Measurements from ENCODE around the gene ILF2. TPM values are rescaled to one million over a fixed set of nuclear protein-coding genes. Genes with fewer than 3 reads are reported as not detected.

ILF2 gene
- total RNA-seq, 1 donor from 2014 or later: 148 TPM

DNA sequence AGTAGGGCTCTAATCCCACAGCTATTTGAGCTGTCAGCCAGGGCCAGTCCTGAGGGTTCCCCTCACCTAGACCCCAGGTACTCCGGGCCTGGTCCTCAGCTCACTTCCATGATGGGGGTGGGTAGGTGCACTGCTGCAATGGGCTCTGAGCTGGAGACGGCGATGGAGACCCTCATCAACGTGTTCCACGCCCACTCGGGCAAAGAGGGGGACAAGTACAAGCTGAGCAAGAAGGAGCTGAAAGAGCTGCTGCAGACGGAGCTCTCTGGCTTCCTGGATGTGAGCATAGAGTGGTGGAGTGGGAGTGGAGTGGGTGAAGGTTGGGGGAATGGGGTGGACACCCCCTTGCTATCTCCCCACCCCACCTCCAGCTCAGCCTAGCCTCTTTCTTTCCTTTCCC is 40.4 kb downstream of the ILF2 start:
- H3K4me3 ChIP-seq (ENCODE audit: low read length in 3 of 3): peak overlapping the region; percentile 75 to 84 (median 75)
- H3K27ac ChIP-seq (ENCODE audit: low read depth, low read length): peak overlapping the region; percentile 91

DNA sequence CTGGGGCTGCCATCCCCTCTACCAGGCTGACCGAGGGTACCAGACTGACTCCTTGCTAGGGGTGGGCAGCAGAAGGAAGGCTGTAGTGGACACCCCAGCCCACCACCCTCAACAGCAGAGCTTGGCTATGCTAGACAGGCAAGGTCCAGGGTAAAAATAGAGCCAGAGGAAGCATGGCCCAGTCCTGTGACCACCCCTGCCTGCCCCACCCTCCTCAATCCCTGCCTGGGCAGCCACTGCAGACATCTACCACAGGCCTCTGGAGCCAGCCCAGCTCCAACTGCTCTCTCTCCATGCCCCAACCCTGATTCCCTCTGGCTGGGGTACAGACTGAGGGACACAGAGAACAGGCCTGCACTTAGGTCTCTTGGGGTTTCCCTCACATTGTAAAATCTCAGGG is 40.8 kb downstream of the ILF2 start:
- Histone ChIP-seq H3K27ac (ENCODE audit: low read depth, low read length) (peak overlapping the region; percentile 91), H3K4me3 (ENCODE audit: low read length in 3 of 3) (peak overlapping the region; percentile 75 to 88 (median 84))

More for the DNA sequence above, 40.4 kb downstream of the ILF2 start:
- H3K9me3 ChIP-seq (ENCODE audit: control insufficient read depth in 3 of 3, low read length in 3 of 3): no peaks in the 10 kb centered on the region
- peak overlapping the region; percentile 63 to 96 (median 85) for H3K9ac ChIP-seq (ENCODE audit: low read depth in 1 of 3, low read length in 3 of 3)
- no peaks in the 10 kb centered on the region for H3K27me3 ChIP-seq (ENCODE audit: control insufficient read depth in 3 of 3, insufficient read depth in 3 of 3, low read length in 3 of 3)
- peaks cover 2 to 12% (median 6%) of the 10 kb centered on the region in 3 donors for H3K36me3 ChIP-seq (ENCODE audit: control insufficient read depth in 3 of 3, insufficient read depth in 3 of 3, low read length in 3 of 3)
- peaks cover 57 to 73% (median 60%) of the 10 kb centered on the region in 3 donors for H3K4me1 ChIP-seq (ENCODE audit: control insufficient read depth in 3 of 3, insufficient read depth in 3 of 3, low read length in 3 of 3)

DNA sequence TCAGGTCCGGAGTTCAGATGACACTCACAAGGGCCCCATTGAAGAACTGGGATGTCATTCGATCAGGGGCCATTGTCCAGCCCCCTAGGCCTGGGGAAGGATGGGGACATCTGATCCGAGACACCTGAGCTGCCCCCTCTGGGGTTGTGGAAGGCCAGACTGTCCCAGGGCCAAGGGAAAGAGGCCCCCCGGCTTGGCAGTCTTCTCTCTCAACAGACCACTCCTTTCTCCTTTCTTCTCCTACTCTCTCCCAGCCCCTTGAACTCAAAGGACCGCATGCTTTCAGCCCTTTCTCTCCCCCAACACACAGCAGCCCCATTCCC is 41.5 kb downstream of the ILF2 start:
- H3K4me3 ChIP-seq (ENCODE audit: low read length in 3 of 3): peak overlapping the region; percentile 75 to 88 (median 84)
- H3K9ac ChIP-seq (ENCODE audit: low read depth in 1 of 3, low read length in 3 of 3): peak overlapping the region; percentile 83 to 96 (median 85)
- peak overlapping the region; percentile 91 for H3K27ac ChIP-seq (ENCODE audit: low read depth, low read length)
- H3K36me3 ChIP-seq (ENCODE audit: control insufficient read depth in 3 of 3, insufficient read depth in 3 of 3, low read length in 3 of 3): peaks cover 4 to 14% (median 6%) of the 10 kb centered on the region in 3 donors
- H3K9me3 ChIP-seq (ENCODE audit: control insufficient read depth in 3 of 3, low read length in 3 of 3): no peaks in the 10 kb centered on the region
- peaks cover 56 to 70% (median 62%) of the 10 kb centered on the region in 3 donors for H3K4me1 ChIP-seq (ENCODE audit: control insufficient read depth in 3 of 3, insufficient read depth in 3 of 3, low read length in 3 of 3)
- H3K27me3 ChIP-seq (ENCODE audit: control insufficient read depth in 3 of 3, insufficient read depth in 3 of 3, low read length in 3 of 3): no peaks in the 10 kb centered on the region

More for the DNA sequence above, 40.8 kb downstream of the ILF2 start:
- H3K9ac ChIP-seq (ENCODE audit: low read depth in 1 of 3, low read length in 3 of 3): peak overlapping the region; percentile 83 to 96 (median 85)
- no peaks in the 10 kb centered on the region for H3K9me3 ChIP-seq (ENCODE audit: control insufficient read depth in 3 of 3, low read length in 3 of 3)
- no peaks in the 10 kb centered on the region for H3K27me3 ChIP-seq (ENCODE audit: control insufficient read depth in 3 of 3, insufficient read depth in 3 of 3, low read length in 3 of 3)
- peaks cover 4 to 14% (median 6%) of the 10 kb centered on the region in 3 donors for H3K36me3 ChIP-seq (ENCODE audit: control insufficient read depth in 3 of 3, insufficient read depth in 3 of 3, low read length in 3 of 3)
- H3K4me1 ChIP-seq (ENCODE audit: control insufficient read depth in 3 of 3, insufficient read depth in 3 of 3, low read length in 3 of 3): peaks cover 56 to 73% (median 60%) of the 10 kb centered on the region in 3 donors

DNA sequence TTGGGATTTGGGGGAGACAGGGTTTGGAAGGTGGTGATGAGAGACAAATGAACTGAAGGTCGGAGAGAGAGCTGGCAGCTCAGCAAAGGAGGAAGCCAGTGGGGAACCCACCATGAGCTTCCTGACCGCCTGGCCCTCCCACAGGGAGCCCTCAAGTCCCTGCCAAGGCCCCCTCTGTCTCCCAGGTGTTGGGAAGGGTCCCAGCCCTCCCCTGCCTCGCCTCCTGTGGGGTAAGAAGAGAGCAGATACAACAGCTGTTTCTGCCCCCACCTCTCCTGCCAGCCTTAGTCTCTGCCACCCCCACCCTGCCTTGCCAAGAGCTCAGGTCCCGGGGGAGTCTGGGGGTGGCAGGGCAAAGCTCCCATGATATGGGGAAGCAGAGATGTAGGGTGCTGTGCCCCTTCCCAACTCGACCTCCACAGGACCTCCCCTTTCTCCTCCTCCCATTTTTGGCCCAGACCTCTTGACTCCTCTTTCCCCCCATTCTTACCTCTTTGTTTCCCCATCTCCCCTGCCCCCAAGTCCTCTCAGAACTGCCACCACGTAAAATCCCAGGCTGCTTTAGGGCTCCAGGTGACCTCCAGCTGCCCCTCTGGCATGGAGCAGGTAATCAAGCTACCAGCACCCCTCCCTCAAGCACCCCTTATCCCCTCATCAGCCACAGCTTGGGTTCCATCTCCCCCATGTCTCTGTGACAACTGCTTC is 42.0 kb downstream of the ILF2 start:
- H3K9ac ChIP-seq (ENCODE audit: low read depth in 1 of 3, low read length in 3 of 3): peak overlapping the region; percentile 83 to 96 (median 85)
- peaks cover 56 to 69% (median 62%) of the 10 kb centered on the region in 3 donors for H3K4me1 ChIP-seq (ENCODE audit: control insufficient read depth in 3 of 3, insufficient read depth in 3 of 3, low read length in 3 of 3)
- H3K9me3 ChIP-seq (ENCODE audit: control insufficient read depth in 3 of 3, low read length in 3 of 3): no peaks in the 10 kb centered on the region
- peaks cover 4 to 14% (median 8%) of the 10 kb centered on the region in 3 donors for H3K36me3 ChIP-seq (ENCODE audit: control insufficient read depth in 3 of 3, insufficient read depth in 3 of 3, low read length in 3 of 3)
- H3K27ac ChIP-seq (ENCODE audit: low read depth, low read length): peak overlapping the region; percentile 91
- peak overlapping the region; percentile 75 to 88 (median 84) for H3K4me3 ChIP-seq (ENCODE audit: low read length in 3 of 3)
- no peaks in the 10 kb centered on the region for H3K27me3 ChIP-seq (ENCODE audit: control insufficient read depth in 3 of 3, insufficient read depth in 3 of 3, low read length in 3 of 3)

- H3K4me1 ChIP-seq (ENCODE audit: control insufficient read depth in 3 of 3, insufficient read depth in 3 of 3, low read length in 3 of 3): peaks cover 50 to 64% (median 55%) of the 10 kb centered on the region in 3 donors
- peak within 1 kb of the TSS; percentile 88 to 96 (median 92) for H3K9ac ChIP-seq (ENCODE audit: low read depth in 1 of 3, low read length in 3 of 3)
- no peaks in the 10 kb centered on the region for H3K27me3 ChIP-seq (ENCODE audit: control insufficient read depth in 3 of 3, insufficient read depth in 3 of 3, low read length in 3 of 3)
- peak within 1 kb of the TSS; percentile 91 for H3K27ac ChIP-seq (ENCODE audit: low read depth, low read length)
- peaks cover 4 to 15% (median 10%) of the 10 kb centered on the region in 3 donors for H3K36me3 ChIP-seq (ENCODE audit: control insufficient read depth in 3 of 3, insufficient read depth in 3 of 3, low read length in 3 of 3)
- H3K4me3 ChIP-seq (ENCODE audit: low read length in 3 of 3): peak within 1 kb of the TSS; percentile 75 to 88 (median 84)
- H3K9me3 ChIP-seq (ENCODE audit: control insufficient read depth in 3 of 3, low read length in 3 of 3): no peaks in the 10 kb centered on the region
These were observed 42.8 kb downstream of the ILF2 start, which contains the start of gene S100A1 for GRCh38 chr1:153627715-153628626. Gene S100A1, plus strand, starts transcription at chr1:153628434. Its CDS starts 2,088 bp downstream, at chr1:153630522.

DNA sequence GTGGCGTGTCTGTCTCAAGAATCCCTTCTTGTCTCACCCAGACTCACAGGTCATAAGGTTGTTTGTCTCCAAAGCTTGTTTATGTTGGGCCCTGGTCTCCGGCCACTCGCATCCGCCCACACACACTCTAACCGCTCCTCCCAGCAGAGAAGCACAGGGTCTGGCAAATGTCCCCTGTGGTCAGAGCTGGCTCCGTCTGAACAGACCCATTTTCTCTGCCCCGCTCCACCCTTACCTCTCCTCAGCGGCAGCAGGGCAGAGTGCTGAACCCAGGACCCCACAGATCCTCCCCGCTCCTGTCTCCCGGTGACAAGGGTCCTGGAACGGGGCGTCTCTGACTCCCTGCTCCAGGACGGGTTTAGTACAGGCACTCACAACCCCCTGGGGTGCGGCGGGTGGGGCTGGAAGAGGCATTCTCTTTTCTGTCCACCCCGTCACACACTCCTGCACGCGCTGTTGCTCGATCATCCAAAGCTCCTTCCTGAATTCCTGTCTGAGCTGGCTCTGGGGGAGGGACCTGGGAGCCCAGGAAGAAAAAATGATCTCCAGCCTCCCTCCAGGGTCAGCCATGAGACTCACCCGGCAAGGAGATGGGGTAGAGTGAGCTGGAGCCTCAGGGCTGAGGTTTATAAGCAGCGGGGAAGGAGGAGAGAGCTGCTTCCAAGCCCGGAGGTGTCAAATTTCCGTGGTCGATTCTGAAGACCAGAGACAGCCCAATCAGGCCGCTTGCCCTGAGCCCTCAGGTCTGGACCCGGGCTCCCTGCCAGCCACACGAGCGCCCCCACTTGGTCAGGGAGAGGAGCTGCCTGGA is 43.7 kb downstream of the ILF2 start, which contains the start of gene S100A13:
S100A13 (minus strand) TSS at position 602 of the 811 bp plus-strand sequence. CDS start 1,033 bp downstream, outside the sequence.
- Histone ChIP-seq H3K9ac (ENCODE audit: low read depth in 1 of 3, low read length in 3 of 3) (peak within 1 kb of the TSS; percentile 88 to 96 (median 92)), H3K4me1 (ENCODE audit: control insufficient read depth in 3 of 3, insufficient read depth in 3 of 3, low read length in 3 of 3) (peaks cover 46 to 57% (median 50%) of the 10 kb centered on the region in 3 donors), H3K36me3 (ENCODE audit: control insufficient read depth in 3 of 3, insufficient read depth in 3 of 3, low read length in 3 of 3) (peaks cover 4 to 11% (median 11%) of the 10 kb centered on the region in 3 donors)

GRCh38 chr1:153626477-153626903 is 44.3 kb downstream of the ILF2 start:
- no peaks in the 10 kb centered on the region for H3K9me3 ChIP-seq (ENCODE audit: control insufficient read depth in 3 of 3, low read length in 3 of 3)
- no peaks in the 10 kb centered on the region for H3K27me3 ChIP-seq (ENCODE audit: control insufficient read depth in 3 of 3, insufficient read depth in 3 of 3, low read length in 3 of 3)
- peak overlapping the region; percentile 88 to 96 (median 92) for H3K9ac ChIP-seq (ENCODE audit: low read depth in 1 of 3, low read length in 3 of 3)
- peaks cover 4 to 10% (median 7%) of the 10 kb centered on the region in 3 donors for H3K36me3 ChIP-seq (ENCODE audit: control insufficient read depth in 3 of 3, insufficient read depth in 3 of 3, low read length in 3 of 3)
- peaks cover 44 to 57% (median 49%) of the 10 kb centered on the region in 3 donors for H3K4me1 ChIP-seq (ENCODE audit: control insufficient read depth in 3 of 3, insufficient read depth in 3 of 3, low read length in 3 of 3)
- peak overlapping the region; percentile 69 to 86 (median 81) for H3K4me3 ChIP-seq (ENCODE audit: low read length in 3 of 3)
- H3K27ac ChIP-seq (ENCODE audit: low read depth, low read length): peak overlapping the region; percentile 91

More for the DNA sequence above, 43.7 kb downstream of the ILF2 start, which contains the start of gene S100A13:
- Histone ChIP-seq H3K27ac (ENCODE audit: low read depth, low read length) (peak within 1 kb of the TSS; percentile 91), H3K4me3 (ENCODE audit: low read length in 3 of 3) (peak within 1 kb of the TSS; percentile 75 to 88 (median 84)), H3K27me3 (ENCODE audit: control insufficient read depth in 3 of 3, insufficient read depth in 3 of 3, low read length in 3 of 3) (no peaks in the 10 kb centered on the region), H3K9me3 (ENCODE audit: control insufficient read depth in 3 of 3, low read length in 3 of 3) (no peaks in the 10 kb centered on the region)

DNA sequence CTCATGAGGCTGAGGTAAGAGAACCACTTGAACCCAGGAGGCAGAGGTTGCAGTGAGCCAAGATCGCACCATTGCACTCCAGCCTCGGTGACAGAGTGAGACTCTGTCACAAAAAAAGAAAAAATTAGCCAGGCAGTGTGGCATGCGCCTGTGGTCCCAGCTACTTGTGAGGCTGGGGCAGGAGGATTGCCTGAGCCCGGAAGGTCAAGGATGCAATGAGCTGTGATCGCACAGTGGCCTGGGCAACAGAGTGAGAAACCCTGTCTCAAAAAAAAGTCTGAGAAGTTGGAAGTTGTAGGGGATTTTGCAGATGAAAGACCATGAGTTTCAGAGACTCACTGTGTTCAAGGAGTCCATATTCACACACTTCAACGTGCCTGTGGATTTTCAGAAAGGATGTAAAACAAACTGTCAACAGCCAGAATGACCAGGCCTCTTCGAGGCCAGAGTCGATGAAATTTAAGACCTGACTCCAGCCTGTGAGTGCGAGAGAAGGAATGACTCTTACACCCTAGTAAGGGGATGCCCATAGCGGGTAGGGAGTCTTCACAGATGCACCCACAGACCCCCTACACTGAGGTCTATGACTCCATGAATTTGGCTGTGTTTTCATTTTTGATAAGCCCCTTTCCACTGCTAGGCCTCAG is 45.7 kb downstream of the ILF2 start:
- no peaks in the 10 kb centered on the region for H3K9me3 ChIP-seq (ENCODE audit: control insufficient read depth in 3 of 3, low read length in 3 of 3)
- peak overlapping the region in 1 of 3 donors; percentile 35 for H3K4me3 ChIP-seq (ENCODE audit: low read length in 3 of 3)
- no peak overlapping the region for H3K9ac ChIP-seq (ENCODE audit: low read depth in 1 of 3, low read length in 3 of 3)
- H3K36me3 ChIP-seq (ENCODE audit: control insufficient read depth in 3 of 3, insufficient read depth in 3 of 3, low read length in 3 of 3): peaks cover 4 to 7% (median 5%) of the 10 kb centered on the region in 3 donors
- H3K27ac ChIP-seq (ENCODE audit: low read depth, low read length): no peak overlapping the region
- no peaks in the 10 kb centered on the region for H3K27me3 ChIP-seq (ENCODE audit: control insufficient read depth in 3 of 3, insufficient read depth in 3 of 3, low read length in 3 of 3)
- H3K4me1 ChIP-seq (ENCODE audit: control insufficient read depth in 3 of 3, insufficient read depth in 3 of 3, low read length in 3 of 3): peaks cover 30 to 44% (median 35%) of the 10 kb centered on the region in 3 donors
